NCI-H1694 treated with DMSO at 0.1 percent for 48 hours (cell line): ENCODE results near the gene SLC9C1.
A peak's percentile ranks its signal among the peaks of the same experiment; 100 is the strongest.

Source experiments
- DNase-seq: peaks from one replicate; lab custom pipeline; 2025; lab: John Stamatoyannopoulos, UW

Gene SLC9C1

GRCh38 chr3:112293368-112294321 lies at the start of gene SLC9C1:
SLC9C1 (minus strand) TSS chr3:112294216; CDS start chr3:112286791, 7,425 bp downstream.
- DNase-seq: peak; percentile 8

GRCh38 chr3:112341386-112341785 lies 47.4 kb upstream of the SLC9C1 start:
- DNase-seq: no peak

GRCh38 chr3:112339609-112340008 lies 45.6 kb upstream of the SLC9C1 start:
- no peak for DNase-seq

GRCh38 chr3:112339134-112339533 lies 45.1 kb upstream of the SLC9C1 start:
- no peak for DNase-seq

GRCh38 chr3:112338727-112339056 lies 44.7 kb upstream of the SLC9C1 start:
- DNase-seq: no peak

GRCh38 chr3:112338021-112338726 lies 44.2 kb upstream of the SLC9C1 start:
- no peak for DNase-seq

- no peak for DNase-seq
Measured at GRCh38 chr3:112335434-112335781, 41.4 kb upstream of the SLC9C1 start.

GRCh38 chr3:112334691-112335433 lies 40.8 kb upstream of the SLC9C1 start:
- no peak for DNase-seq

GRCh38 chr3:112333381-112334317 lies 39.6 kb upstream of the SLC9C1 start:
- peak; percentile 8 for DNase-seq

GRCh38 chr3:112333002-112333380 lies 39.0 kb upstream of the SLC9C1 start, which contains the start of gene CD200:
CD200 (plus strand) TSS chr3:112333156; CDS start chr3:112333213, 57 bp downstream.
- no peak for DNase-seq

GRCh38 chr3:112331851-112332250 lies 37.8 kb upstream of the SLC9C1 start:
- DNase-seq: no peak

GRCh38 chr3:112327371-112327951 lies 33.4 kb upstream of the SLC9C1 start:
- peak; percentile 58 for DNase-seq

GRCh38 chr3:112321867-112322652 lies 28.0 kb upstream of the SLC9C1 start:
- no peak for DNase-seq

- no peak for DNase-seq
Measured at GRCh38 chr3:112320691-112321090, 26.7 kb upstream of the SLC9C1 start.

- no peak for DNase-seq
Measured at GRCh38 chr3:112319516-112320276, 25.7 kb upstream of the SLC9C1 start.

- DNase-seq: no peak
Measured at GRCh38 chr3:112315791-112316190, 21.8 kb upstream of the SLC9C1 start.

GRCh38 chr3:112314649-112315048 lies 20.6 kb upstream of the SLC9C1 start:
- DNase-seq: no peak

- DNase-seq: no peak
Measured at GRCh38 chr3:112308151-112308911, 14.3 kb upstream of the SLC9C1 start.

- no peak for DNase-seq
Measured at GRCh38 chr3:112307557-112307956, 13.5 kb upstream of the SLC9C1 start.
